HEK293 (cell line): ENCODE data around the gene TMEM181.
A peak's percentile ranks its signal among the peaks of the same experiment; 100 is the strongest.

Source experiments
- CTCF ChIA-PET: fragments of 350-600 bp; formaldehyde crosslinking; extraction: SDS; loops from one replicate; lab custom pipeline; 2021; ENCODE audit warnings: antibody characterized with exemption; lab: Yijun Ruan, JAX
- POLR2A ChIA-PET: fragments of 300-600 bp; formaldehyde crosslinking; extraction: SDS; loops from one replicate; lab custom pipeline; 2020; ENCODE audit warnings: antibody characterized with exemption, inconsistent platforms; lab: Yijun Ruan, JAX
- H3K27ac ChIP-seq: fragments of 200-500 bp; sonication (Bioruptor generic); 2 replicates; pipeline ENCODE4 v1.5.1; 2014; ENCODE audit warnings: low read depth, low read length, control low read depth, inconsistent platforms; ENCODE audit errors: extremely low read depth
- H3K36me3 ChIP-seq, 2 experiments: fragments of 200-500 bp in 1 of 2; sonication (Bioruptor generic) in 1 of 2; 1 replicate in 1 of 2; 2 replicates in 1 of 2; pipeline ENCODE4 v1.5.1; 2014 to 2017; ENCODE audit warnings: inconsistent platforms in 2 of 2, low read length in 2 of 2; ENCODE audit not compliant: control insufficient read depth in 2 of 2, insufficient read depth in 1 of 2
- H3K4me1 ChIP-seq: fragments of 200-500 bp; sonication (Bioruptor generic); 2 replicates; pipeline ENCODE4 v1.5.1; 2014; ENCODE audit warnings: mild to moderate bottlenecking, low read length, inconsistent platforms; ENCODE audit not compliant: control insufficient read depth, insufficient read depth
- H3K4me3 ChIP-seq: 2 replicates; pipeline ENCODE4 v1.5.1; 2011; ENCODE audit warnings: low read depth, mild to moderate bottlenecking, control low read depth, low read length, moderate library complexity
- H3K9me3 ChIP-seq: fragments of 200-500 bp; sonication (Bioruptor generic); 2 replicates; pipeline ENCODE4 v1.5.1; 2014; ENCODE audit warnings: low read depth, low read length, inconsistent platforms; ENCODE audit not compliant: control insufficient read depth, insufficient read depth
- BCL6B ChIP-seq: fragments of 450-650 bp; formaldehyde crosslinking; IDR thresholded peaks from 2 replicates; pipeline ENCODE4 v1.5.1; 2017; ENCODE audit warnings: missing biosample characterization, missing genetic modification characterization
- EGR2 ChIP-seq: fragments of 450-650 bp; formaldehyde crosslinking; IDR thresholded peaks from 2 replicates; pipeline ENCODE4 v1.5.1; 2016; ENCODE audit warnings: low read depth, missing biosample characterization, missing genetic modification characterization
- GFI1B ChIP-seq: fragments of 450-650 bp; formaldehyde crosslinking; IDR thresholded peaks from 2 replicates; pipeline ENCODE4 v1.5.1; 2016; ENCODE audit warnings: missing biosample characterization, missing genetic modification characterization
- HOXC10 ChIP-seq: sonication (generic); formaldehyde crosslinking; IDR thresholded peaks from 2 replicates; pipeline ENCODE4 v1.8.1; 2023; ENCODE audit warnings: mild to moderate bottlenecking, missing genetic modification reagents
- KLF7 ChIP-seq: fragments of 450-650 bp; formaldehyde crosslinking; IDR thresholded peaks from 2 replicates; pipeline ENCODE4 v1.5.1; 2016; ENCODE audit warnings: missing biosample characterization, missing genetic modification characterization, borderline replicate concordance
- MYNN ChIP-seq: fragments of 450-650 bp; formaldehyde crosslinking; IDR thresholded peaks from 2 replicates; pipeline ENCODE4 v1.5.1; 2016; ENCODE audit warnings: missing biosample characterization, missing genetic modification characterization, borderline replicate concordance
- SP3 ChIP-seq: fragments of 450-650 bp; formaldehyde crosslinking; IDR thresholded peaks from 2 replicates; pipeline ENCODE4 v1.5.1; 2016; ENCODE audit warnings: missing biosample characterization, missing genetic modification characterization
- SP7 ChIP-seq: fragments of 450-650 bp; formaldehyde crosslinking; IDR thresholded peaks from 2 replicates; pipeline ENCODE4 v1.5.1; 2016; ENCODE audit warnings: missing biosample characterization, missing genetic modification characterization
- TRIM28 ChIP-seq: IDR thresholded peaks from 2 replicates; pipeline ENCODE4 v1.6.1; 2011; ENCODE audit warnings: low read length, control low read depth, borderline replicate concordance
- TSHZ1 ChIP-seq: fragments of 450-650 bp; formaldehyde crosslinking; IDR thresholded peaks from 2 replicates; pipeline ENCODE4 v1.5.1; 2016; ENCODE audit warnings: missing biosample characterization, missing genetic modification characterization, borderline replicate concordance
- YY2 ChIP-seq: fragments of 450-650 bp; formaldehyde crosslinking; IDR thresholded peaks from 2 replicates; pipeline ENCODE4 v1.5.1; 2016; ENCODE audit warnings: missing biosample characterization, missing genetic modification characterization
- ZBTB17 ChIP-seq: fragments of 450-650 bp; formaldehyde crosslinking; IDR thresholded peaks from 2 replicates; pipeline ENCODE4 v1.5.1; 2016; ENCODE audit warnings: missing biosample characterization, missing genetic modification characterization
- ZFP37 ChIP-seq: fragments of 450-650 bp; formaldehyde crosslinking; IDR thresholded peaks from 2 replicates; pipeline ENCODE4 v1.5.1; 2016; ENCODE audit warnings: missing biosample characterization, missing genetic modification characterization
- ZNF10 ChIP-seq: fragments of 450-650 bp; formaldehyde crosslinking; IDR thresholded peaks from 2 replicates; pipeline ENCODE4 v1.5.1; 2017; ENCODE audit warnings: missing biosample characterization, missing genetic modification characterization
- ZNF140 ChIP-seq: fragments of 450-650 bp; formaldehyde crosslinking; IDR thresholded peaks from 2 replicates; pipeline ENCODE4 v1.5.1; 2016; ENCODE audit warnings: missing biosample characterization, missing genetic modification characterization
- ZNF157 ChIP-seq: fragments of 450-650 bp; formaldehyde crosslinking; IDR thresholded peaks from 2 replicates; pipeline ENCODE4 v1.5.1; 2016; ENCODE audit warnings: missing biosample characterization, missing genetic modification characterization
- ZNF24 ChIP-seq: fragments of 450-650 bp; formaldehyde crosslinking; IDR thresholded peaks from 2 replicates; pipeline ENCODE4 v1.5.1; 2016; ENCODE audit warnings: missing biosample characterization, missing genetic modification characterization
- ZNF302 ChIP-seq: fragments of 450-650 bp; formaldehyde crosslinking; IDR thresholded peaks from 2 replicates; pipeline ENCODE4 v1.5.1; 2016; ENCODE audit warnings: missing biosample characterization, missing genetic modification characterization, low read depth
- ZNF311 ChIP-seq: fragments of 450-650 bp; formaldehyde crosslinking; IDR thresholded peaks from 2 replicates; pipeline ENCODE4 v1.5.1; 2017; ENCODE audit warnings: missing biosample characterization, missing genetic modification characterization, borderline replicate concordance
- ZNF324 ChIP-seq: fragments of 450-650 bp; formaldehyde crosslinking; IDR thresholded peaks from 2 replicates; pipeline ENCODE4 v1.5.1; 2016; ENCODE audit warnings: missing biosample characterization, missing genetic modification characterization
- ZNF335 ChIP-seq: fragments of 450-650 bp; formaldehyde crosslinking; conservative IDR thresholded peaks from 2 replicates; pipeline ENCODE4 v1.5.1; 2016; ENCODE audit warnings: missing biosample characterization, missing genetic modification characterization
- ZNF621 ChIP-seq: fragments of 450-650 bp; formaldehyde crosslinking; IDR thresholded peaks from 2 replicates; pipeline ENCODE4 v1.5.1; 2017; ENCODE audit warnings: missing biosample characterization, missing genetic modification characterization
- ZNF624 ChIP-seq: fragments of 450-650 bp; formaldehyde crosslinking; IDR thresholded peaks from 2 replicates; pipeline ENCODE4 v1.5.1; 2017; ENCODE audit warnings: missing biosample characterization, missing genetic modification characterization
- ZNF626 ChIP-seq: fragments of 450-650 bp; sonication (Bioruptor Pico); formaldehyde crosslinking; IDR thresholded peaks from 2 replicates; pipeline ENCODE4 v1.5.1; 2018; ENCODE audit warnings: missing biosample characterization, missing genetic modification characterization, inconsistent platforms
- ZNF645 ChIP-seq: fragments of 450-650 bp; formaldehyde crosslinking; IDR thresholded peaks from 2 replicates; pipeline ENCODE4; 2016; ENCODE audit warnings: missing biosample characterization, missing genetic modification characterization
- ZNF660 ChIP-seq: fragments of 450-650 bp; IDR thresholded peaks from 2 replicates; pipeline ENCODE4 v1.5.1; 2018; ENCODE audit warnings: missing biosample characterization, mild to moderate bottlenecking, missing genetic modification characterization
- ZNF664 ChIP-seq: fragments of 450-650 bp; formaldehyde crosslinking; IDR thresholded peaks from 2 replicates; pipeline ENCODE4 v1.5.1; 2016; ENCODE audit warnings: missing biosample characterization, missing genetic modification characterization
- ZSCAN16 ChIP-seq: fragments of 450-650 bp; formaldehyde crosslinking; IDR thresholded peaks from 2 replicates; pipeline ENCODE4 v1.5.1; 2016; ENCODE audit warnings: missing biosample characterization, missing genetic modification characterization

TMEM181 gene

GRCh38 chr6:158663625-158664165 is 103.8 kb downstream of the TMEM181 start:
- ChIA-PET CTCF (interaction anchor here (0.8 to 8.1 kb wide), 2 partner anchors 28 to 552 kb away, joined by 3 to 75 read pairs; no protein-coding TSS in a partner anchor), POLR2A (no interaction called here)
- no peak overlapping the region for H3K27ac ChIP-seq
- no peak overlapping the region for H3K4me3 ChIP-seq
- TF ChIP-seq ZBTB17 (tag by site-specific recombination) (peak; percentile 63), ZNF335 (no peak)
- H3K36me3 ChIP-seq: no peaks in the 10 kb centered on the region
- H3K4me1 ChIP-seq: no peaks in the 10 kb centered on the region
- no peaks in the 10 kb centered on the region for H3K9me3 ChIP-seq

- no peak overlapping the region for H3K4me3 ChIP-seq
- no peaks in the 10 kb centered on the region for H3K9me3 ChIP-seq
- ChIA-PET CTCF (no interaction called here), POLR2A (no interaction called here)
- no peaks in the 10 kb centered on the region for H3K4me1 ChIP-seq
- no peak overlapping the region for H3K27ac ChIP-seq
- H3K36me3 ChIP-seq: no peaks in the 10 kb centered on the region
- TF ChIP-seq ZNF660: no peak
- no peak for TF ChIP-seq ZFP37 (tag by site-specific recombination)
- no peak for TF ChIP-seq ZNF302 (tag by site-specific recombination)
- TF ChIP-seq YY2 (tag by site-specific recombination): no peak
- TF ChIP-seq ZNF626 (tag by site-specific recombination): no peak
- TF ChIP-seq KLF7 (tag by site-specific recombination): no peak
- TF ChIP-seq ZNF664 (tag by site-specific recombination): no peak
- no peak for TF ChIP-seq ZNF324
- no peak for TF ChIP-seq ZNF645
- TF ChIP-seq ZNF157 (tag by site-specific recombination): no peak
- no peak for TF ChIP-seq GFI1B (tag by site-specific recombination)
- no peak for TF ChIP-seq MYNN (tag by site-specific recombination)
- TF ChIP-seq SP3 (tag by site-specific recombination): no peak
Measured at GRCh38 chr6:158665332-158665731, 105.4 kb downstream of the TMEM181 start.

- Histone ChIP-seq H3K36me3 (no peaks in the 10 kb centered on the region), H3K4me1 (no peaks in the 10 kb centered on the region), H3K4me3 (no peak overlapping the region), H3K27ac (no peak overlapping the region), H3K9me3 (no peaks in the 10 kb centered on the region)
- POLR2A ChIA-PET: no interaction called here
- CTCF ChIA-PET: interaction anchor here (1.7 to 2.7 kb wide), 2 partner anchors 24 to 306 kb away, joined by 6 to 8 read pairs; no protein-coding TSS in a partner anchor
- no peak for TF ChIP-seq ZNF311 (tag by site-specific recombination)
- no peak for TF ChIP-seq TRIM28
- no peak for TF ChIP-seq ZNF10
- no peak for TF ChIP-seq ZNF624 (tag by site-specific recombination)
- TF ChIP-seq TSHZ1 (tag by site-specific recombination): no peak
- no peak for TF ChIP-seq ZSCAN16 (tag by site-specific recombination)
- no peak for TF ChIP-seq HOXC10 (CRISPR knock-in tag)
- no peak for TF ChIP-seq SP7 (tag by site-specific recombination)
- TF ChIP-seq ZNF24 (tag by site-specific recombination): no peak
- no peak for TF ChIP-seq ZFP37 (tag by site-specific recombination)
- TF ChIP-seq ZNF157 (tag by site-specific recombination): no peak
- no peak for TF ChIP-seq BCL6B (tag by site-specific recombination)
- TF ChIP-seq EGR2 (tag by site-specific recombination): no peak
- TF ChIP-seq ZNF621 (tag by site-specific recombination): no peak
- no peak for TF ChIP-seq ZNF140 (tag by site-specific recombination)
Measured at GRCh38 chr6:158666628-158667359, 106.9 kb downstream of the TMEM181 start.
